GM19035 (cell line): ENCODE data around the gene SCIN.
"Not testable (repeated sequence)": the region's sequence is repeated elsewhere in the genome, so short reads cannot be mapped to it uniquely, and the experiment has no call there.

Source experiments
- ATAC-seq: cut with Tn5 transposase; IDR thresholded peaks from one replicate; pipeline ENCODE4 v1.9.1; 2021; ENCODE audit not compliant: unreplicated experiment

SCIN gene

GRCh38 chr7:12686891-12687717 is 116.6 kb downstream of the SCIN start, which contains the start of gene ARL4A:
Gene ARL4A, plus strand, starts transcription at chr7:12687633. Its CDS starts 622 bp downstream, at chr7:12688255.
- peak; percentile 80 for ATAC-seq

- no peak for ATAC-seq
Measured at GRCh38 chr7:12687718-12688171, 117.2 kb downstream of the SCIN start.

DNA sequence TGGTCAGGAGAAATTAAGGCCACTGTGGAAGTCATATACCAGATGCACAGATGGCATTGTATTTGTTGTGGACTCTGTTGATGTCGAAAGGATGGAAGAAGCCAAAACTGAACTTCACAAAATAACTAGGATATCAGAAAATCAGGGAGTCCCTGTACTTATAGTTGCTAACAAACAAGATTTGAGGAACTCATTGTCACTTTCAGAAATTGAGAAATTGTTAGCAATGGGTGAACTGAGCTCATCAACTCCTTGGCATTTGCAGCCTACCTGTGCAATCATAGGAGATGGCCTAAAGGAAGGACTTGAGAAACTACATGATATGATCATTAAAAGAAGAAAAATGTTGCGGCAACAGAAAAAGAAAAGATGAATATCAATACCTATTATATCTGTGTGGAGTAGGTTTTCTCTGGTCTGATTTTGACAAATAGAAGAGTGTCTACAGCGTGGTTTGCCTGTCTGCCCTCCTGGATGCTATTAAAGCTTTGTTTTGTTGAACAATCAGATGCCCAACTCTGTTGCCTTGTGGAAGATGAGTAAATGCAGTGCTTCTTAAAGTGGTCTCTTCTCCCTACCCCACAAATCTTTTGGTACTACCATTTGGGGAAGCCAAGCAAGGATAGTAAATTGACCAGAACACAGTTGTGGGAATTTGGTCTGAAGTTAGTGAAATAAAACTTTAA is 118.1 kb downstream of the SCIN start:
- not testable (repeated sequence) for ATAC-seq

DNA sequence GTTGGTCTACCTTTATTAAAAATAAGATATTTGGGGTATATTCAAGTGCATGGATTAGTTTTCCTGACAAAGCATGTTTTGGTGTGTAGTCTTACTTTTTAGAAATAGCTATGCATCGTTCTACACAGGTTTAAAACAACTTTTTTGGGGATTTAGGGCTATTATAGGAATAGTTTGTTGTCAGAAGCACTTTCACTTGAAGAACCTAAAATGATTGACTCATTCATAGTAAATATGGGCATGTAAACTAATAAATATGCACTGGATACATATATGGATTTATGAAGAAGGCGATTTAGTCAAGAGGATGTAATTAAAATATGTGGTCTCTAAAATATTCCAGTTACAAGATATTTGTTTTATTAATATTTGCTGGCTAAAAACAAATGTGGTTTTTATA is 118.9 kb downstream of the SCIN start:
- ATAC-seq: no peak

GRCh38 chr7:12690041-12690878 is 119.7 kb downstream of the SCIN start:
- ATAC-seq: no peak

GRCh38 chr7:12691388-12691787 is 120.9 kb downstream of the SCIN start:
- ATAC-seq: not testable (repeated sequence)

DNA sequence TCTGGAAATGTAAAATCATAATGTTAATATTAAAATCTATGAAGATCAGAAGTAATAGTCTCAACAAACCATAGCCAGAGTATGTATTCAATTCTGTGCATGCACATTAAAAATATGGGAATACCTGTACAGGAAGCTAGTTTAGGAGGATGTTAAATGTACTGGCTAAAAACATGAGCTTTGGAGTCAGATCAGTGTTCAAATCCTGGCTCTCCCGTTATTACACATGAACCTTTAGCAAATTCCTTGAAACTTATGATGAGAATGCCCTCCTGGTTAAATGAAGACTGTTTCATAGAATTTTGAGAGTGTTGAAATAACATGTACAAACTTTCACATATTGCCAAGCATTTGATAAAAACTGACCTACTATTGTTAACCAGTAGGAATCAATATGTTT is 121.5 kb downstream of the SCIN start:
- ATAC-seq: no peak

DNA sequence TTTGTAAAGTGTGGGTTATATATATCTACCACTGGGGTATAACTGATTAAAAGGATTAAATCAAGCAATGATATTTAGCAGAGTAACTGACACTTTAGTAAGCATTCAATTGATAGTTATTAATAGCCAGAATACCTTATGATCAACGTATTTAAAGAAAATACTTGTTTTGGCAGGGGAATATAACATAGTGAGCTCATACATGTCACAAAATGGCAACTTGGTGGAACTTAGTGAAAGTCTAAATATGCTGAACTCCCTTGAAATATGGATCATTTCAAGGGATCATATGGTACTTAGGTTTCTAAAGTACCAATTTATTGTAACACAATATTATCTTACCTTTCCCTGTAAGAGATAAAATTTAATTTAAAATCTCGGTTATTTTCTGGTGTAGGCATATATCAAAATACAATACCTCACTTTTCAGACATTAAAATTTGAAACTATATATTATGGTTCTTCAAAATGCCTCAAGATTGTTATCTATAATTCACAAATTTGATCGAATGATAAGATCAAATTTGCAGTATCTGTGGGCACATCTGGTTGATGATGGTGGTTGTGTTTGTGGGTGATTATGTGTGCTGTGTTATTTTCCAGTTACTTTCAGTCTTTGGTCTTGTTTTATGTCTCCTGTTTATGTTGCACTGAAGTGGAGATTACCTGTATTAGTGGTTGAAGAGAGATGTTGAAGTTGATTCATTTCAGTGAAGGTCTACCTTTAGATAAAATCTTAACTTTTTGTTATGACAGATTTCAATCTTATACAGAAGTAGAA is 122.1 kb downstream of the SCIN start:
- no peak for ATAC-seq

GRCh38 chr7:12694817-12695216 is 124.3 kb downstream of the SCIN start:
- no peak for ATAC-seq

DNA sequence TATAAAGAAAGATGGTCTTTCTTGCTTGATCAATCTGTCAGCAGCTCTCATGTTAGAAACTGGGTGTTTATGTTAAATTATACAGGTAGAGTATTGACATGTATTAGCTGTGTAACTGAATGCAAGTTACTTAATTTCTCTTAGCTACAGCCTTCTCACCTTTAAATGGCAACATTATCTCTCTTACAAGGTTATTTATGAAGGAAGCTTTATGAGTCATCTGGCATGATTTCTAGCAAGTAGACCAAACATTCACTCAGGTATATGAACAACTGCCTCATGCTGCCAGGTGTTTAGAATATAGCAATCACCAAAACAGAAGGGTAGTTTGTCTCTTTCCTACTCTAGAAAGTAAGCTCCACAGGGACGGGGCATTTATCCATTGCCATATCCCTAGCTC is 125.4 kb downstream of the SCIN start:
- ATAC-seq: no peak

DNA sequence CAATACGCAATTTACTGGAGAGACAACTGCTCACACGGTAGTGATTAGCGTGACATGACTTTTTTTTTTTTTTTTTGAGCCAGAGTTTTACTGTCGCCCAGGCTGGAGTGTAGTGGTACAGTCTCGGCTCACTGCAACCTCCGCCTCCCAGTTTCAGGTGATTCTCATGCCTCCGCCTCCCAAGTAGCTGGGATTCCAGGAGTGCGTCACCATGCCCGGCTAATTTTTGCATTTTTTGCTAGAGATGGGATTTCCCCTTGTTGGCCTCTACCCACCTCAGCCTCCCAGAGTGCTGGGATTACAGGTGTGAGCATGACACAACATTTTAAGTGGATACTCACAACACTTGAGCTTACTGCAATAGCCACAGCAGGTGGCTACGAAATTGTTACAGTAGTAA is 128.8 kb downstream of the SCIN start:
- ATAC-seq: no peak

DNA sequence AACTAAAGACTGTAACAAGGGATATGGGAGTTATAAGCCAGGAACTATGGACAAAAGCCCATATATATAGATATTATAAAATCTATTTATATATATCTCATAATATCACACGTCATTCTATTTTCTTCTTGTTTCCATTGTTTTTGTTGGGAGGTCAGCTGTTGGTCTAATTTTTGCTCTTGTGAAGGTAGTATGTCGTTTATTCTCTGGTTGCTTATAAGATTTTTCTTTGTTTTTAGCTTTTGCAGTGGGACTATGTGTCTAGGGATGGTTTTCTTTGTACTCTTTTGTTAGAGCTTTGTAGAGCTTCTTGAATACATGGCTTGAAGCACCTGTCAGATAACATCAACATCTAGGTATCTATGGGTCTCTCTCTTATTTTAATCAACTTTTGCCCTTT is 130.9 kb downstream of the SCIN start:
- ATAC-seq: no peak

GRCh38 chr7:12703881-12704280 is 133.4 kb downstream of the SCIN start:
- ATAC-seq: no peak

- no peak for ATAC-seq
Measured at GRCh38 chr7:12705878-12706277, 135.4 kb downstream of the SCIN start.

- ATAC-seq: no peak
Measured at GRCh38 chr7:12706900-12707536, 136.5 kb downstream of the SCIN start.

DNA sequence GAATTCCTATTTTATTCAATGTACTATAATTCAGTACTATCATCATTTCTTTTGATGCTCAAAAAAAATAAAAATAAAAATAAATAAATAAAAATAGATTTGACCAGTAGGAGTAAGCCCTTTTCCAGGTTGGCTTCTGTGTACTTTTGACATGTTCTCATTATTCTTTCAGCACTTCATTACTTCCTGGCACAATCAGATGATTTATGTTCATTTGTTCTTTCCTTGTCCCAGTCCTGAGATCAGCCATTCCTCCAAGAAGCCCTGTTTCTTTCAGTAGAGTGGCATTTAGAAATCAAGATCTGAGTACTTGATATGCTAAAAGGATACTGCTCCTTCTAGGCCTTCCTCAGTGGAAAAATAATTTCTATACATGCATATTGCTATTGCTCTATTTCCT is 137.8 kb downstream of the SCIN start:
- no peak for ATAC-seq
